Posterior cingulate gyrus (tissue), 11 donors: Measurements from ENCODE around the gene FAM50B.
"Not testable (repeated sequence)": the region's sequence is repeated elsewhere in the genome, so short reads cannot be mapped to it uniquely, and the experiment has no call there.

Source experiments
- DNase-seq, 10 donors: peaks; one replicate each; pipeline versions ENCODE4 v3.0.0 to v3.0.0-alpha.2; 2020 to 2021; ENCODE audit warnings: mixed read lengths in 3 of 10
- intact Hi-C: fragments of 100-400 bp; cut with DNase I; formaldehyde crosslinking; loops from one replicate; pipeline ENCODE4 v1.15.1; 2023

Gene FAM50B

DNA sequence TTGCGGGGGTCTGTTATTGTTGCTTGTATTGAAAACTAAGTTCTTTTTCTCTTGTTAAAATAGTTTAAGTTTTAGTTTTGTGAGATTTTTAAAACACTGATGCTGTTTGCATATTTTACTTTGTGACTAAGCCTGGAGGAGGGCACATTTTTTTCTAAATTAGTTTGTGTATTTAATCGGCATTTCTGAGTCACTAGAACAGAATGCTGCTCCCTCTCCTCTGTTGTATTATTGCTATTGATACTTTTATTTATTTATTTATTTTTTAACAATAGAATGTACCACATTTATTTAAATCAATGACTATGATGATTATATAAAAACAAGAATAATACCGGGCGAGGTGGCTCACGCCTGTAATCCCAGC lies 5.1 kb upstream of the FAM50B start:
- no peak for DNase-seq
- intact Hi-C loops, result no loop called here

DNA sequence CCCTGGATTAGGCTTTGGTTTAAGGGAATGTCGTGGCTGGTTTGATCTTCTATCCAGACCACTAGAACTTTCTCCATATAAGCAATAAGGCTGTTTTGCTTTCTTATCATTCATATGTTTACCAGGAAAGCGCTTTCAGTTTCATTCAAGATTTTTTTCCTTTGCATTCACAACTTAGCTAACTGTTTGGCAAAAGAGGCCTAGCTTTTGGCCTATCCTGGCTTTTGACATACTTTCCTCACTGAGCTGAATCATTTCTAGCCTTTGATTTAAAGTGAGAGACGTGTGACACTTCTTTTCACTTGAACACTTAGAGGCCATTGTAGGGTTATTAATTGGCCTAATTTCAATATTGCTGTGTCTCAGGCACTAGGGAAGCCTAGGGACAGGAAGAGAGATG lies 1.7 kb upstream of the FAM50B start:
- intact Hi-C loops, result no loop called here
- no peak for DNase-seq

DNA sequence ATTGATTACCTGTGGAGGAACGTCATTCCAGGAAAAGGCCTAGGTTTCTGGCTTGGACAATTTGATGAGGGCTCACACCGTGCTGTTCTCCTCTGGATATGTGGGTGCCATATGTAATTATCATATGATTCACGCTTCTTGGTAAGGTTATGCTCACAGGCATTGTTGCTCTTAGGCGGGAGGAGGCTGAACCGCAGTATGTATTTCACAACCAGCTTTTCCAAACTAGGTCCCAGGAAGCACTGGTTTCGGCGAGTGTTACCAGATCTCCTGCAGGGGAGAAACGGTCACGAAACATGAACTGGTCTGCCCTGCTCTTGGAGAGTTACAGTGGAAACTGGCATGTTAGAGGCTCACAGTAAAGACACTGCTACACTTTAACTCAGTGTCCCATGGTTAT lies 793 bp upstream of the FAM50B start:
- intact Hi-C loops, result loop anchor here (2.0 kb wide), 1 partner anchor 100 kb away; no protein-coding TSS in a partner anchor
- DNase-seq, result no peak

DNA sequence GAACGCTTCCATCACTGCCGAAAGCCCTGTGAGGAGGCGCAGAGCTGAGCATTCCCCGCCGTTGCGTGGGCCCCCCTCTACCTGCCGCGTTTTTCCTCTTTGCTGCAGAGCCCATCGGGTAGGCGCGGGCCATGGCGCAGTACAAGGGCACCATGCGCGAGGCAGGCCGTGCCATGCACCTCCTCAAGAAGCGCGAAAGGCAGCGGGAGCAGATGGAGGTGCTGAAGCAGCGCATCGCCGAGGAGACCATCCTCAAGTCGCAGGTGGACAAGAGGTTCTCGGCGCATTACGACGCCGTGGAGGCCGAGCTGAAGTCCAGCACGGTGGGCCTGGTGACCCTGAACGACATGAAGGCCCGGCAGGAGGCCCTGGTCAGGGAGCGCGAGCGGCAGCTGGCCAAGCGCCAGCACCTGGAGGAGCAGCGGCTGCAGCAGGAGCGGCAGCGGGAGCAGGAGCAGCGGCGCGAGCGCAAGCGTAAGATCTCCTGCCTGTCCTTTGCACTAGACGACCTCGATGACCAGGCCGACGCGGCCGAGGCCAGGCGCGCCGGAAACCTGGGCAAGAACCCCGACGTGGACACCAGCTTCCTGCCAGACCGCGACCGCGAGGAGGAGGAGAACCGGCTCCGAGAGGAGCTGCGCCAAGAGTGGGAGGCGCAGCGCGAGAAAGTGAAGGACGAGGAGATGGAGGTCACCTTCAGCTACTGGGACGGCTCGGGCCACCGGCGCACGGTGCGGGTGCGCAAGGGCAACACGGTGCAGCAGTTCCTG lies 693 bp downstream of the FAM50B start:
- peak in 3 of 10 donors; percentile 12 to 85 (median 77) for DNase-seq
- intact Hi-C loops, result loop anchor here (2.0 kb wide), 1 partner anchor 101 kb away; no protein-coding TSS in a partner anchor

DNA sequence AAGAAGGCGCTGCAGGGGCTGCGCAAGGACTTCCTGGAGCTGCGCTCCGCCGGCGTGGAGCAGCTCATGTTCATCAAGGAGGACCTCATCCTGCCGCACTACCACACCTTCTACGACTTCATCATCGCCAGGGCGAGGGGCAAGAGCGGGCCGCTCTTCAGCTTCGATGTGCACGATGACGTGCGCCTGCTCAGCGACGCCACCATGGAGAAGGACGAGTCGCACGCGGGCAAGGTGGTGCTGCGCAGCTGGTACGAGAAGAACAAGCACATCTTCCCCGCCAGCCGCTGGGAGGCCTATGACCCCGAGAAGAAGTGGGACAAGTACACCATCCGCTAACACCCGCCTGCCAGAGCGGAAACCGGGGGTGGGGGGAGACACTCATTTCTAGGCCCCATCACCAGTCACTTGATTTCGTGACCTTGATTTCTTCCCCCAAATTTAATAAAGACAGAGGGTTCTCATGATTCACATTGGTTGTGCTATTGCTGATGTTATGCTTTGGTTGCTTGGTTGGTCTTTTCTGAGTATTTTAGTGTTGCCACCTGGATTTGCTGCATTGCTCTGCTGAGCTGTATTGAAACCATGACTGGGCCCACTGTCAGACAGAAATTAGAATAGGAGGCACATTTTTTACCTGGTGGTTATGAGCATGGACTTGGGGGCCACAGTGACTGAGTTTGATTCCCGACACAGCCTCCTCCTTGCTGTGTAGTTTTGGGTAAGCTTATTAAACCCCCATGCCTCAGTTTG lies 1.5 kb downstream of the FAM50B start:
- intact Hi-C loops, result no loop called here
- DNase-seq, result no peak

DNA sequence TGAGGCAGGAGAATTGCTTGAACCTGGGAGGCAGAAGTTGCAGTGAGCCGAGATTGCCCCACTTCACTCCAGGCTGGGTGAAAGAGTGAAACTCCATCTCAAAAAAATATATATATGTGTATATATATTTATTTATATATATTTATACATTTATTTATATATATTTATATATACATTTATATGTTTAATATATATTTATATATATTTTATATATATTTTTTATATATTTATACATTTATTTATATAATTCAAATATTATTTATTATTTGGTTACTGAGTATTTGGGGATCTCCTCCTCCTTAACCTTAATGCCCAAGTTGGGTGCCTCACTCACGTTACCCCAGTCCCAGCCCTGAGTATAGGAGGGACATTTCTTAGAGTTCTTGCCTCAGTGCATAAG lies 2.7 kb downstream of the FAM50B start:
- intact Hi-C loops, result no loop called here
- no peak for DNase-seq

DNA sequence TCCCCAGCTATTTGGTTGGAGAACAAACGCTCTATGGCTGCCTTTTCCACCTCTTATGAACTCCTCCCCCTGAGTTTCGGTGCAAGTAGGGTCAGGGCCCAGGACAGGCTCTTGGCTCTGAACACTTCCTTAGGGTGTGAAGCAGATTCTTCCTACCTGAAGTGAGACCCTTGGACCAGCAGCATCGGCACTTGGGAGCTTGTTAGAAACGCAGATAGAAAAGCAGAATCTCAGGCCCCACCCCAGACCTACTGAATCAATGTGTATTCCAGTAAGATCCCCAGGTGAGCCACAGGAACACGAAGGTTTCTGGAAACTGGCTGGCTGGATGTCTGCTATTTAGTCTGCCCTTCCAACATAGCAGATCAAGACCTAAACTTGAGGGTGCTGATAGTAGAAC lies 3.2 kb downstream of the FAM50B start:
- intact Hi-C loops, result no loop called here
- DNase-seq, result no peak

DNA sequence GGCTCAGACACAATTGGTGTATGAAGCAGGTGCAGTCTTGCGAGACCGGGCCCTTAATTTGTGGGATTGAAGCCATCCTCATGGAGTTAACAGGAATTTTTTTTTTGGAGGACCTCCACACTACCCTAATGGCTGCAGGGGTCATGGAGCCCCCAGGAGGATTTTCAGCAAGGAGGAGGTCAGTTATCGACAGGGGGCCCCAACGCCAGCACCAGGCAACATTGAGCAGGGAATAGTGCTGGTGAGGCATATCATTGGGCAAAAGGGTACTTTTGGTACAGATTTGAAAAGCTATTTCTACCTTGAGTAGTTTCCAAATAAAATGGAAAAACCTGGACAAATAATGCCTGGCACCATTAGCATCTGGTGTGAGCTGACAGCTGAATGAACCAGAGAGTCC lies 6.7 kb downstream of the FAM50B start:
- peak in 1 of 10 donors; percentile 50 for DNase-seq
- intact Hi-C loops, result no loop called here

DNA sequence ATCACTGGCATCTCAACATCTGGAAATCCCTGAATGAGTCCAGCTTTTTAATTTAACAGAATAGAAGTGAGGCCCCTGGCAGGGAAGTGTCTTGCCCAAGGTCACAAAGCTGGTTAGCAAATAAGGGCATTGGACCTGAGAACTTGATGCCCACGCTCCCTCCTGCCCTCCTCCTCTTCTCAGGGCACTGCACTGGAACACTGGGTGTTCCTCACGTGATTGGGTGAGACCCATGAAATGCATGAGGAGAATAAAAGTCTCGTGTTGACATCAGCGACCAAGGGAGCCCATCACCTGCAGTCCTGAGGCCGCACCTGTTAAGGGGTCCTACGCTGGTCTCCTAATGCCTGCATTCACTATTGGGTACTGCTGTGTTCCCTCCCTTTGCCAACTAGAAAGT lies 7.4 kb downstream of the FAM50B start:
- intact Hi-C loops, result no loop called here
- no peak for DNase-seq

DNA sequence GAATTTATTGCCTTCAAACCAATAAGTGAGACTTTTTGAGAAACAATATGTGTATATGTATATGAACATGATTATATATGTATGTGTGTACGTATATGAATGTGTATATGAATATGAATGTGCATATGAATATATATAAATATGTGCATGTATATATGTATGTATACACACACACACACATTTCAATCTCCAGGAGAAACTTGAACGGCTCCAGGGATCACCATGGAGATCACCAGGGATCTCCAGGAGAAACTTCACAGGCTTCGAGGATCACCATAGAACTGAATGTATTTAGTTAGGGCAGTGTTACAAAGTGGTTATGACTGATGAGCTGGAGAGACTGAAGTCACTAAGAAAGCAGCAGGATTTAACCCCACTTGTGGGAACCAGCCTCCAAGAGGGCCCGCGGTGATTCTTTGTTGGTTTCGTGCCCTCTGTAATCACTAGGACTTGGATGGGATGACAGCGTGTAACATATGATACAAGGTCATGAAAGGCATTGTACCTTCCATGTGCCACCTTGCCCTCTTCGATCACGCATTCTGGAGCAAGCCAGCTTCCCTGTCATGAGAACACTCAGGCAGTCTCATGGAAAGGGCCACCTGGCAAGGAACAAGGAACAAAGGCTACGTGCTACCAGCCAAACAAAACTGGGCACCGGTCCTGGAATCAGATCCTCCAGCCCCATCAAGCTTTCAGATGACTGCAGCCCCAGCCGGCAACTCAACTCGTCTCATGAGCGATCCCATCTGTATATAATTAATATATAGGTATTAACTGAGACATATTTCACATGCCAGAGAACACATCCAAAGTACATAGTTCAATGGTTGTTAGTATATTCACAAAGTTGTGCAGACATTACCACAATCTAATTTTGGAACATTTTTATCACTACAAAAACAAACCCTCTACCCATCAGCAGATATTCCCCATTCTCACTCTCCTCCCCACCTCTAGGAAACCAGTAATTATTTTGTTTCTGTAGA lies 8.6 kb downstream of the FAM50B start:
- DNase-seq, result peak in 1 of 10 donors; percentile 55
- intact Hi-C loops, result no loop called here

DNA sequence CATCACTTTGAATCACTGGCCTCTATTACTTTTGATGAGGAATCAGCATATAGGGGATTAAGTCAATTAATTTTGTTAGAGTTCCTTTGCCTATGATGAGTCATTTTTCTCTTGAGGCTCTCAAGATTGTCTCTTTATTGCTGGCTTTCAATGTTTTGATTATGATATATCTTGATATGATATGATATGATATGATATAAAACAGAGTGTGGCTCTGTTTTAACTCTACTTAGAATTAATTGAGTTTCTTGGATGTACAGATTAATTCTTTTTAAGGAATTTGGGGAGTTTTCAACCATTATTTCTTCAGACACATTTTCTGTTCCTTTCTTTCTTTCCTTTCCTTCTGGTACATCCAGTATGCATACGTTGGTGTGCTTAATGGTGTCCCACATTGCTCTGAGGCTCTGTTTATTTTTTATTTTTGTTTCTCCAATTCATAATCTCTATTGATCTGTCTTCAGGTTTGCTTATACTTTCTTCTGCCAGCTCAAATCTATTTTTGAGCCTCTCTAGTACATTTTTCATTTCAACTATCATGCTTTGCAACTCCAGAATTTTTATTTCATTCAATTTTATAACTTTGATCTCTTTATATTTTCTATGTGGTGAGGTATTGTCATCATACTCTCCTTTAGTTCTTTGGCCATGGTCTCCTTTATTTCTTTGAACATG lies 10.8 kb downstream of the FAM50B start:
- no peak for DNase-seq
- intact Hi-C loops, result no loop called here

DNA sequence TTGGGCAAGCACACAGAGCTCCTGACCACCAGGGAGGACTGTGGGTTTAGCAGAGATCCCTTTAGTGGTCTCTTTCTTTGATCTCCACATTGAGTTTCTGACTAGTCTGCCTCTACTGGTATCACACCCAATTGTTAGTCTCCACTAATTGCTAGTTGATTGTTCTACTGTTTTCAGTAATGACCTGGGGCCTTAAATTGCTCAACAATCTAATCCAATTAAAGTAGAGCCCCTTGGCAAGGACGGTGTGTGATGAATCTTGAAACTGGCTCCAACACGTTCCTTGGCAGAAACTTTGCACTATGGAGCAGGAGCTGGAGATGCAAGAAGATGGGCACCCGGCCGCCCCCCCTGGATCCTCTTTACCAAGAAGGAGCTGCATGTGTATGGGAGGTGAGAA lies 12.3 kb downstream of the FAM50B start:
- DNase-seq, result peak in 1 of 10 donors; percentile 32
- intact Hi-C loops, result no loop called here

DNA sequence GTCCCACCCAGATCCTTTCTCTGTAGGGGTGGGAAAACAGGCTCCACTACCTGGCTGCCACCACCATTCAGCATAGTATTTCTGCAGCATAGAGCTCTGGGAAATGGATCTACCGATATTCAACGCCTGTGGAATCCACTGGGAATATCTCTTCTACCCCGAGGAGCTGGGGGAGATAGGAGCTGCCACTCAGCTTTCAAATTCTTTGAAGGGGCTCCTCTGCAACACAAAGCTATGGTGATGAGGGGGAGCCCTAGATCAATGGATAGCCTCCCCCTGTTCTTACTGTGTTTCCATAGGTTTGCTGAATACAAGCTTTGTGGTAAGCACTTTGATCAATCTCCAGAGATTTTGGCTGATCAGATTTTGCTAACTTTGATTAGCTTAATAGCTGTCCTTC lies 12.9 kb downstream of the FAM50B start:
- peak in 1 of 10 donors; percentile 27 for DNase-seq
- intact Hi-C loops, result no loop called here

DNA sequence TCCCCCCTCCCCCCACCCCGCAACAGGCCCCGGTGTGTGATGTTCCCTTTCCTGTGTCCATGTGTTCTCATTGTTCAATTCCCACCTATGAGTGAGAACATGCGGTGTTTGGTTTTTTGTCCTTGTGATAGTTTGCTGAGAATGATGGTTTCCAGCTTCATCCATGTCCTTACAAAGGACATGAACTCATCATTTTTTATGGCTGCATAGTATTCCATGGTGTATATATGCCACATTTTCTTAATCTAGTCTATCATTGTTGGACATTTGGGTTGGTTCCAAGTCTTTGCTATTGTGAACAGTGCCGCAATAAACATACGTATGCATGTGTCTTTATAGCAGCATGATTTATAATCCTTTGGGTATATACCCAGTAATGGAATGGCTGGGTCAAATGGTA lies 14.1 kb downstream of the FAM50B start:
- intact Hi-C loops, DNase-seq: not testable (repeated sequence)

DNA sequence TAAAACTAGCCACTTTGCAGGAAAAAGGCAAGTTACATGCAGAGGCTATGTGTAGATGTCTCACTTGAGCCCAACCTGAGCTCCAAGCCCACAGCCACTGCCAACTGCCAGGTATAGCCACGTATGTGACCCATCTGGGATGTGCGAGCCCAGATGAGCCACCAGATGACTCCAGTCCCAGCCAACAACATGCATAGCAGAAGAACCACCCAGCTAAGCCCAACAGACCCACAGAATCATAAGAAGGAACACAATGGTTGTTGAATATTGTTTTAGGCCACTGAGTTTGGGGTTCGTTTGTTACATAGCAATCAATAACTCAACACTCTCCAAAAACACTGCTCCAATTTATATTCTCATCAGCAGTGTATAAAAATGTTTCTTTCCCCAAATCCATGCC lies 16.3 kb downstream of the FAM50B start:
- intact Hi-C loops, result no loop called here
- peak in 1 of 10 donors; percentile 36 for DNase-seq

DNA sequence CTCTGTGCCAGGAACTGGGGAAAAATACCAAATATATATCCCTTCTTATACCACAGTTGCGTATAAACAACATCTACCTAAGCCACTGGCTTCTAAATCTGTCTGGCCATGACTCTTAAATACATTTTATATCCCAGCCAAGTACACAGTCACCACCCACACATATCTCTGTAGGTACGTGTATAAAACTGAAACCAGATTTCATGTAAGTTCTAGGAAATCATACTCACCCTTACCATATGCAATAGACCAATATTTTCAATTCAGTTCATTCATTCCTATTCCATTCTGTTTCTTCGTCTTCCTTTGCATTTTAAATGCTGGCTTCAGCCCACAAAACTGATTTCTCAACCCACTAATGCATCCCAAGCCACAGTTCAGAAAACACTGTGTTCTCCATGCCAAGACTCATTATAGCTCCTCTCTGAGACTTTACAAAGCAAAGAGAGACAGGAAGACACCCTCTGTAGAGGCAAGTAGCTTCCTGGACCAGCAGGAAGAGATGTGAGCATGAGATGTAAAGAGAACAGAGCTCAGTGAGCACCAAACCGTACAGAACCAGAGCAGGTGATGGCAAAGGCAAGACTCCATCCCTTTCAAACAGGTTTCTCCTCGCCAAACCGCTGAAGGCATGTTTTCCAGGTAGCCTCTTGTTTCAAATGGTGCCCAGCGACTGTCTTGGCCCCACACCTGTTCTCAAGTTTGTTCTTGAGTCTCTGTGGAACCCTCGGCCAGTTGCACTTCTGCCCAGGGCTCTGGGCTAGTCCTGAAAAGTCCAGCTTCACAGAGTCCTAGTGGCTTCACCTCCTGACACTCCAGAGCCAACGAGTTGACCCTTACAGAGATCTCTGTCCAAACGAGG lies 18.7 kb downstream of the FAM50B start:
- DNase-seq, result peak in 1 of 10 donors; percentile 55
- intact Hi-C loops, result no loop called here

DNA sequence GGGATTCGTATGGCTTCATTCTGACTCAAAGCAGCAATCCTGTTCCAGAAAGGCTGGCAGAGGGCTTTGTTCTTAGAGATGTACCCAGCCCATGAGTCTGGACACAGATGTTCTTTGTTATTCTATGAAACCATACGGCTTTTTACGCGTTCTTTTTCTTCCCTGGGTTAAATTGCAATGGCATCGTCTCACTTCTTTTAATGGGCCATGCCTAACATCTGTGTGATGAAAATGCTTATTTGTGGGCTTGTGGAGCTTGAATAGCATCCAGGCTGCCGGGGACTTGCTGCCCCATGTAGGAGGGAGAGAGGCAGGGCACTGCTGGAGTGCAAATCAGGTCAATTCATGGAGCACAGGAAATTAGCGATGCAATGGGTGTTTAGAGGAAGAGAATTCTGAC lies 19.4 kb downstream of the FAM50B start:
- intact Hi-C loops, result no loop called here
- DNase-seq, result peak in 2 of 10 donors; percentile 37 to 75

DNA sequence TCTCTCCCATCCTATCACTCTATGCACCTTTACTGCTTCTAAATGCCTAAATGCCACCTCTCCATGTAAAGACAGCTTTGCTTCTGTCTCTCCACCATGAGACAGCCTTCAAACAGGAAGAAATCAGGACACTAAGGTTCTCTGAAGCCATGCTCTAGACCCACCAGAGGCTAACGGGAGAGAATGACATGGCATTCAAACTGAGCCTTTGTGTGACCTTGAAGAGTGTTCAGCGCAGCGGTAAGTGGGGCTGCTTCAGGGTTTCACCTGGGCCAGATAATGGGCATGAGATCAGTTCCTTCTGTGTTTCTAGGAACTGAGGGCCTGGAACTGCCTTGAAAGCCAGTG lies 20.1 kb downstream of the FAM50B start:
- peak in 1 of 10 donors; percentile 12 for DNase-seq
- intact Hi-C loops, result no loop called here
